HG03108 (cell line): Measurements from ENCODE around the gene CAV1.
"Not testable (repeated sequence)": the region's sequence is repeated elsewhere in the genome, so short reads cannot be mapped to it uniquely, and the experiment has no call there.

Experiments
- ATAC-seq: cut with Tn5 transposase; IDR thresholded peaks from one replicate; pipeline ENCODE4 v1.9.1; 2021; ENCODE audit warnings: moderate library complexity; ENCODE audit not compliant: unreplicated experiment

Gene CAV1, protein sequence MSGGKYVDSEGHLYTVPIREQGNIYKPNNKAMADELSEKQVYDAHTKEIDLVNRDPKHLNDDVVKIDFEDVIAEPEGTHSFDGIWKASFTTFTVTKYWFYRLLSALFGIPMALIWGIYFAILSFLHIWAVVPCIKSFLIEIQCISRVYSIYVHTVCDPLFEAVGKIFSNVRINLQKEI

DNA sequence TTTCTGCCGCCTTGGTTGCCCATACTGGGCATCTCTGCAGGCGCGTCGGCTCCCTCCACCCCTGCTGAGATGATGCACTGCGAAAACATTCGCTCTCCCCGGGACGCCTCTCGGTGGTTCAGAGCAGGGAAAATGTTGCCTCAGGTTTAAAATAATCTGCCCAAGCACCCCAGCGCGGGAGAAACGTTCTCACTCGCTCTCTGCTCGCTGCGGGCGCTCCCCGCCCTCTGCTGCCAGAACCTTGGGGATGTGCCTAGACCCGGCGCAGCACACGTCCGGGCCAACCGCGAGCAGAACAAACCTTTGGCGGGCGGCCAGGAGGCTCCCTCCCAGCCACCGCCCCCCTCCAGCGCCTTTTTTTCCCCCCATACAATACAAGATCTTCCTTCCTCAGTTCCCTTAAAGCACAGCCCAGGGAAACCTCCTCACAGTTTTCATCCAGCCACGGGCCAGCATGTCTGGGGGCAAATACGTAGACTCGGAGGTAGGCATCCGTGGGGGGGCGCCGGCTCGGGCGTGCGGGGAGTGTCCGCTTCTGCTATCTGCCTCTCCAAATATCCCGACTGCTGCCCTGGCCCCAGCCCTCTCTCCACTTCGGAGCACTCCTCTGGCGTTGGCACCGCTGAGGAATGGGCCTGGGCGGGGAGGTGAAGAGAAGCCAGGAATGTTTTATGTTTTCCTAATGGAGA, at the start of gene CAV1:
Gene CAV1, plus strand, starts transcription at position 428 of the 689 bp plus-strand sequence. Its CDS starts 27 bp downstream, at position 455.
- ATAC-seq: no peak

DNA sequence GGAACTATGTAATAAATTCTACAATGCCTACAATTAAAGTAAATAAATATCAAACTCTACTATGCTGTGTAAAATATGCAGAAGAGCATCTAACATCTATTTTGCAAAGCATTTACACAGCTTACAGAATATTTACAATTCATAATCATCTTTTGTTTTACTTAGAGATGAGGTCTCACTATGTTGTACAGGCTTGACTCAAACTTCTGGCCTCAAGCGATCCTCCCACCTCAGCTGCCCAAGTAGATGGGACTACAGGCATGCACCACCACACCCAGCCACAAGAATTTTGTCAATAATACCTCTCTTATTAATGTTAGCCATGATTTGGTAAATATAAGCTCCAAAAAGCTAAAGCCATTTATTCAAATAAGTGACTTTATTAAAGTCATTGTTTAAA, 47.2 kb upstream of the CAV1 start:
- no peak for ATAC-seq

DNA sequence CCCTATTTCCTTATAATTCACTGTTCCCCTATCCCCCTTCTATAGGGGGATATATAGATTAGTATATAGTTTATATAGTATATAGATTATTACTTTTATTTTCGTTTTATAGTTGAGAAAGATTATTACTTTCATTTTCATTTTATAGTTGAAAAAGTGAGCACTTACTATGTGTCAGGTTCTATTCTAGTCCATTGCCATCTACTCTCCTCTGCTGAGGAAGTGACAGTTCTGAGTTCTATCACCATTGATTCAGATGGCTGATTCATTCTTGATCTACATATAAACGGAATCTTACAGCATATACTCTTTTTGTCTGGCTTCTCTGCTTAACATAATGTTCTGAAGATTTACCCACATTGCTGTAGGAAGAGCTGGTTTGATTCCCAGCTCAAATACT, 46.0 kb upstream of the CAV1 start:
- ATAC-seq: no peak

DNA sequence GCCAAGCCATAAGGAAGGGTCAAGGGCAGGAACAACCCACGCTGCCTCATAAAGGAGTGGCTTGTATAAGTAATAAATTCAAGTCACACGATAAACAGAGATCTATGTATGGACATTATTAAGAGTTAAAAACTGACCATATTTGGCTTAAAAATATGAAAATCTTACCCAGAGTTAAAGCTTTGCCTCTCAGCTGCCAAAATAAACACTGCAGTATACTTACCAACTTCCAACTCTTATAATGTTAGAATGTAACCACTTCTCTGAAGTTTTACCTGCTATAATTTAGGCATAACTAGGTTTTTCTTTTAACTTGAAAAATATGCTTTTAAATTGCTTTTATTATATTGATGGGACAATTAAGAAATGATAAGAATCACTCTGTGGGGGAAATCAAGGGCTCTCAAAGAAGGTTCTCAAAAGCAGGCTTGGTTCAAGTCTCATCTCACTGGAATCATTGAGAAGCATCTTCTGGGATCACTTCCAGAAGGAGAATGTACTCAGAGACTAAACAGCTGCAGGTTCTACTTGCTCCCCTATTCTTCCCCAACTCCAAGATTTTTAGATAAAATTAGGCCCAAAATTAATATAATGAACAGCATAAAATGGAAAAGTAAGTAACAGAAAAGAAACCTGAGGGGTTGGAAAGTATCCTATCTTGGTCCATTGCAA, 41.4 kb upstream of the CAV1 start:
- no peak for ATAC-seq

DNA sequence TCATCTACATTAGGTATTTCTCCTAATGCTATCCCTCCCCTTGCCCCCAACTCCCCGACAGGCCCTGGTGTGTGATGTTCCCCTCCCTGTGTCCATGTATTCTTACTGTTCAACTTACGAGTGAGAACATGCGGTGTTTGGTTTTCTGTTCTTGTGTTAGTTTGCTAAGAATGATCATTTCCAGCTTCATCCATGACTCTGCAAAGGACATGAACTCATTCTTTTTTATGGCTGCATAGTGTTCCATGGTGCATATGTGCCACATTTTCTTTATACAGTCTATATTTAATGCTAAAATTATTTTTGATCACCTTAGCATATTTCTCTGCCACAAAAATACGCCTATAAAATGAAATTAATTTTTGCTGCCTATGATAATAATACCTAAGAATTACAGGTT, 40.4 kb upstream of the CAV1 start:
- ATAC-seq: not testable (repeated sequence)

DNA sequence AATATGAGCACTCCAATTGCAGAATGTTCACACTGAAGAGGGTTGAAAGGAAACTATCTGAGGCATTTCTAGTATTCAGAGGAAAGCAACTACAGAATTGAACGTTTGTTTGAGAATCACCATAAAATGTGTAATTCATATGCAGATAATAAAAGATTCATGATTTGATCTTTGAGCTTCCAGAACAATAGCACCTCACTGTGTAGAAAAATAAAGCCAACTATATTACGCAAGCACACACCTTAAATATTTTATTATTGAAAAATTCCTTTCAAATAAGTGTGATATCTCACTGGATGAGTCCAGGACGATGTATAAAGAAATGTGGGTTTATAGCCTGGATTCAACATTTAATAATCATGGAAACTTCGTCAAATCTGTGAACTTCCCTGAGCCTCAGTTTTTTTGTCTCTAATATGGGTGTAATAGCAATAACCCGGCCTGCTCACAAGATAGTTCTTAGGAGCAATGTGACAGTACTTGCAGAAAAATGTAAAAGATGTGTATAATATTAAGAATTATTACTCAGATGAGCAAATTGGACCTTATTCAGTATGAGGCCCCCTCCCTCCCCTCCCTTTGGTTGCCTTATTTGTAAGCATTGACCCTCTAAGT, 36.8 kb upstream of the CAV1 start:
- ATAC-seq: no peak

DNA sequence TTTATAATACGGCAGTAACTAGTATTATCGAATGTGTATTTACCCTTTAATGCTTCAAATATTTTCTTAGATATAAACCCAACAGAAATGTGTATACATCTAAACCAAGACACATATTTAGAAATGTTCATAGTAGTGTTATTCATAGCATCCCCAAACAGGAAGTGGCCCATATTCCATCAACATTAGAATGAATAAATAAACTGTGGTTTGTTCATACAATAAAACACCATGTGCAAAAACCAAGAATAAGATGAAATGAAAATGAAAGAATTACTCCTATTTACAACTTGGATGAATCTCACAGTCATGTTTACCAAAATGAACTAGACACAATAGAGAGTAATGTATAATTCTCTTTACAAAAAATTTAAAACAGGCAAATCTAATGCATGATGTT, 34.5 kb upstream of the CAV1 start:
- ATAC-seq: no peak

DNA sequence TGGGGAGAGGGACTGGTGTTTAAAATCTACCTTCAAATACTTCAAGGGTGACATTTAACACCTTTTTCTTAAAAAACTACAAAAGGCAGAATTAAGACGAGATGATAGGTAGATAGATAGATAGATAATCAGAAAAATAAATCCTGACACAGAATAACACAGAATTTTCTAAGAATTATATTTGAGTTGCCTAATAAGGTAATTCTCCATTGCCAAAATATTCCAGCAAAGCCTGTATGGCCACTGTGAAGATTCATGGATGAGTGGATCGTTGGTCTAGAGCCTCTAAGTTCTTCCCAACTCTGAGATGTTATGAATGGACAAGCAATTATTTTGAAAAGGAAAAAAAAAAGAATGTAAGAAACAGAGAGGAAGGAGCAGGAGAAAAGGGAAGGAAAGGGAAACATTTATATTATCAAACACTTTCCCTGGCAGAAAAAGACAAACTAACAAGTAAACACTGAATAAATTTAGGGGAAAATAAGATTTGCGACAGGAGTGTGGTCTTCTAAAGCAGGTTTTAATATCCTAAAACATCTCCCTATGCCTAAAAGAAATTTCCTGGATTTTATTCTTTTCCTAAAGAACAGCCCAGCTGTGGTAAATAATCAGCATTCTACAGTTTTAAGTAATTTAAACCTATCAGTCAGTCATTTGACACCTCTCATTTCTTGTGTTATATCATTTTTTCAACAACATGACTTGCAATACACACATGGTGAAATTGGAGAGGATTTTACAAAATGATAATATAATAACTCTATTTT, 32.8 kb upstream of the CAV1 start:
- ATAC-seq: no peak

DNA sequence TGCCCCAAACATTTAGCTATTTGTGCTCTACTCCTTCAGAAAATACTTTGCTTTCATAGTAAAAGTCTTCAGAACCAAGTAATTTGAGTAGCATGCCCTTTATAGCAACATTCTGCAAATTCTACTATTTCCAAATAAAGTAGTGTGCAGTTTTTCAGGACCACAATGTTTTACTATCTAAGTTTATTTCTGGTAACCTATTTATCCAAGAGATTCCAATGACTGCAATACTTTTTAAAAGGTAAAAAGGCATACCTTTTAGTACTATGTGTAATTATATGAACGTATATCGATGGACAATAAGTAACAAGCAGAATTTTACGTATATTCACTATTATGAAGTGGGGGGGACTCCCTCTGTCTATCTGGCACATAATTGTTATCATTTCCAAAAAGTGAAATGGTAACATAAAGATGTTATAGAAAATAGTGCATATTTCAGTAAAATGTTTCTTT, 32.2 kb upstream of the CAV1 start:
- no peak for ATAC-seq

DNA sequence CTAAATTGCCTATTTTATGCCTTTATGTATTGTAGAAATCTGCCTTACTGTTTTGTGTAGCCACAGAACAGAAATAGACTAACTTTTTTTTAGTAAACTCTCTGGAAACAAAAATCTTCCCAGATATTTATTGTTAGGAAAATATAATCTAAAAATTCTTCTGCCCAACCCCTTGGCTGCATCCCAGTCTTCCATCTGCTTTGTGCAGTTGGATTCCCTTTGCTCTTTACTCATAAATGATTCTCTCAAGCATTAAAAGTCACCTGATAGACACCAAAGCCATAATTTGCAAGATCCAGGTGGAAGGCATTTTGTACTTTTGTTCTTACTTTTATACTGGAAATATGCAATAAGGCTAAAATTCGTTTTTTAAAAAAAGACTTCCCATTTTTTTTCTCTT, 31.4 kb upstream of the CAV1 start:
- ATAC-seq: no peak

DNA sequence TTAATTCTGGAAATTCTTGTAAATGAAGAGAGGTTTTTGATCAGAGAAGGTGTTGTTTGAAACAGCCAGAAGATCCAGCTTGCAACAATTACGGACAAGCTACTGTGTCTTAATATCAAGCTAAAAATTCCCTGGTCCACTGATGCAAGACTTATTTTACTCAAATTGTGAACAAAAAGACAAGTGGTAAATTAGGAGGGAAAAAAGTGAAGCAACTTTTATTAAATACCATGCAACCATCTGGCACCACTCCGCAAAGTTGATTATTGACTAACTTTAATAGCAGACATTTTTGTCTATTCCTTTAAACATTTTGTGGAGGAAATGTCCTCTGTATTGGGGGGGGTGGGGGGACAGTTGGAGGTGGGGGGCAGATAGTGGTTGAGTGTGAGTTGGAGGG, 30.4 kb upstream of the CAV1 start:
- ATAC-seq: no peak

DNA sequence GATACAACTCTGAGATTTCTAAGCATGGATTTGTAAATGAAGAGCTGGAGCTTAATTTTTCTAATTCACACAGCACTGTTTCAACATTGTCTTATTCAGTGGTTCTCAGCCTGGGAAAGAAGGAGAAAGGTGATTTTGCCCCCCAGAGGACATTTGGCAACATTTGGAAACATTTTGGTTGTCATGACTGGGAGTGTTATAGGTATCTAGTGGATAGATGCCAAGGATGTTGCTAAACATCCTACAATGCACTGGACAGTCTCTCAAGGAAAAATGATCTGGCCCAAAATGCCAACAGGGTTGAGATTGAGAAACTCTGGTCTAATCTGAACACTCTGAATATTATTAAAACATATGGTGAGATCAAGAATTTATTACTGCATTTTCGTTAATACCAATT, 29.1 kb upstream of the CAV1 start:
- no peak for ATAC-seq

DNA sequence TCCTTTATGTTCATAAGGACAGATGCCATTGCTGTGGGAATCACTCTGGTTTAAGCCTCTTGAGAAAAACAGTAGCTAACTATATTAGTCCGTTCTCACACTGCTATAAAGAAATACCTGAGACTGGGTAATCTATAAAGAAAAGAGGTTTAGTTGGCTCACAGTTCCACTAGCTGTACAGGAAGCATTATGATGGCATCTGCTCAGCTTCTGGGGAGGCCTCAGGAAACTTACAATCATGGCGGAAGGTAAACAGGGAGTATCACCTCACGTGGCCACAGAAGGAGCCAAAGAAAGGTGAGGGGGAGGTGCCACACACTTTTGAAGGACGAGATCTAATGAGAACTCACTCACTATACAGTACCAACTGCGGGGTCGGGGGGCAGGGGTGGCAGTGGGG, 28.2 kb upstream of the CAV1 start:
- no peak for ATAC-seq

DNA sequence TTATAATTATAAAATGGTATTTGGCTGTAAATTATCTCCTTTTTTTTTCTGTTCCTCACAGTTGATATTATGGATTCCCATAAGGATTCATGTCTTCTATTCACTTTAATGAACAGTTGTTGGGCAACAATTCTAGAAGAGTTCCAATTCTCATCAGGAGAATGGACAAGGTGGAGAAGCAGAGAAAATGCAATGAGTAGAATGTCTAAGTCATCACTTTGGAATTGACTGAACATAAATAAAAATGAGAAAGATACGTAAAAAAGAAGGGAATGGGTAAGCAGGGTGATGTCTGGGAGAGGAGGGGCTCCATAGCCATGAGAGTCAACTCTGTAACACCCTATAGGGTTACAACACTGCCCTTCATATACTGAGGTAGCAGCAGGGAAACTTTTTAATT, 27.1 kb upstream of the CAV1 start:
- no peak for ATAC-seq

DNA sequence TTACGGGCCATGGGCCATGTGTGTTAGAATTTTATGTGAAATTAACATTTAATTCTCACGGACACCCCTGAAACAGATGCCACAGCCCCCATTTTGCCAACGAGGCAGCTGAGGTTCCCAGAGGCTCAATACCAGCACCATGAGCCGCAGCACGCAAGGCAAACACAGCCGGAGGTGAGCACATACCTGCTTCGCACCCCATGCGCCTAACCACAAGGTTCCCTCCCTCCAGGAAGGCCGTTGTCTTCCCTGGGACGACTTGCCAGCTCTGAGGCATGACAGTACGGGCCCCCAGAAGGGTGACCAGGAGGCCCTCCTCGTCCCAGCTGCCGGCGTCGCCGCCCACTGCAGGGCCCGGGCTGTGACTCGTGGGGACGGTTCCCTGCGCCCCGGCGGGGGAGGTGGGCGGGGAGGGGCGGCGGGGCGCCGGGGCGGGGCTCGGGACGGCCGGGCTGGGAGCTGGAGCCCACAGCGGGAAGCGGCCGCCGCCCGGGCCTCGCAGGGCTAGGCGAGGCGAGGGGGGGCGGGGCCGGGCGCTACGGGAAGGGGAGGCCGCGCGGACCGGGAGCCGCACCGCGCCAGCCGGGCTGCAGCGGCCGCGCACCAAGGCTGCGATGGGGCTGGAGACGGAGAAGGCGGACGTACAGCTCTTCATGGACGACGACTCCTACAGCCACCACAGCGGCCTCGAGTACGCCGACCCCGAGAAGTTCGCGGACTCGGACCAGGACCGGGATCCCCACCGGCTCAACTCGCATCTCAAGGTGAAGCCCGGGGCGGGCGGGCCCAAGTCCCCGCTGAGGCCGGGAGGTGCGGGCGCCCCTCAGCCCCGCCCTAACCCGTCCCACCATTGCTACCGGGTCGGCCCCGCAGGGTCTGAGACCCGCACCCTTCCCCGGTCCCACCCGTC, 25.4 kb upstream of the CAV1 start, which contains the start of gene CAV2:
Gene CAV2, plus strand, starts transcription at position 571 of the 910 bp plus-strand sequence. Its CDS starts 44 bp downstream, at position 615.
- ATAC-seq: no peak

DNA sequence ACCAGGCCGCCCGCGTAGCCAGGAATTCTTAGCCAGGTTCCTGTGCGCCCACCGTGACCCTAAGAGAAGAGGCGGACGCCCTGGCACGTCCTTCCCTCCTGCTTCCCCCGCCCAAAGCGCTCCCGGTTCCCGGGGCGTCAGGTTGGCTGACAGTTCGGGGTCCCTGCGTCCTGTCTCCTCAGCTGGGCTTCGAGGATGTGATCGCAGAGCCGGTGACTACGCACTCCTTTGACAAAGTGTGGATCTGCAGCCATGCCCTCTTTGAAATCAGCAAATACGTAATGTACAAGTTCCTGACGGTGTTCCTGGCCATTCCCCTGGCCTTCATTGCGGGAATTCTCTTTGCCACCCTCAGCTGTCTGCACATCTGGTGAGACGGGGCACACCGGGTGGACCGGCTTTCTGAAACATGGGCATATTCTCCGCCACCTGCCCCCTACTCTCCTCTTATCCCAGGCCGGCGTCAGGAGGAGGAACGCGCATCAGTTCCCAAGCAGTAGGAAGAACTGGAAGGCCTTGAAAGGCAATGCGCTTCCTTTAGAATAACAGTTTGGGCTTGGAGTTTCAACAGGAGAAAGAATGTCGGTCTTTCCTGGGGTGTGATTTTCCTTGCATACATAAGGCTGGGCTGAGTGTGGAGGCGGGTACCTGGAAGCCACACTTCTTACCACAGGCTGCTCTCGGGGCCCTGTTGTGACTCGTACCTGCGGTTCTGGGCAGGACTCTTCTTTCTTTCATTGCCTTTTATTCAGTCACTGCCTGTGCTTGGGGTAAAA, 24.6 kb upstream of the CAV1 start:
- no peak for ATAC-seq

DNA sequence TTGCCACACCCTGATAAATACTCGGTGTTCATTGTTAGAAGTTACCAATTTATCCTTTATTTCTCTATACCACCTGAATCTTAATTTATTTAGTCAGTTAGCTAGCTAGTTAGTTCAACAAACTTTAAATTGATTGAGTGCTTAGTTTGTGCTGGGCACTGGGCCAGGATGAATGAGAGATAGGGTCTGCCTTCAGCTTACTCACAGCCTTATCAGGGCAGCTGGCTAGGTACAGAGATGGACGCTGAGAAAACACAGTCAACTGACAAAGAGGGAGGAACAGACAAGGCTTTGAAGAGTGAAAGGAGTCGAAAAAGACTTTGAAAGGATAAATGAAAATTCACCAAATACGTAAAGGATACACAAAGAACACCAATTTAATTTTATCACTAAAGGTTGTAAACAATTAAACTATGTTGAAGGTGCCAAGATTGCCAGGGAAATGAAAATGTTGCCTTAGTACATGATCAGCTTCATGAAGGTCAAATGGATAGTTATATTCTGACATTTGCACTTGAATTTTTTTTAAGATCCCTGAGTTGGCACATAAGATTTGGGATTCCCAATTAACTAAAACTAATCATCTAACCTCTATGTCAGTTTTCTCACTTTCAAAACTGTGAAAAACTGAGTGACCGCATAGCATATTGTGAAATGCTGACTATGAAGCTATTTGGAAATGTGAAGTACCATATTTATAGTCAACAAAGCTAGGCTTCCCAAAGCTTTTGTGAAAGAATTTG, 23.2 kb upstream of the CAV1 start:
- ATAC-seq: no peak
